ENCODE measurements around the gene CHIA.
"Not testable (repeated sequence)": the region's sequence is repeated elsewhere in the genome, so short reads cannot be mapped to it uniquely, and the experiment has no call there.

The CHIA gene

DNA sequence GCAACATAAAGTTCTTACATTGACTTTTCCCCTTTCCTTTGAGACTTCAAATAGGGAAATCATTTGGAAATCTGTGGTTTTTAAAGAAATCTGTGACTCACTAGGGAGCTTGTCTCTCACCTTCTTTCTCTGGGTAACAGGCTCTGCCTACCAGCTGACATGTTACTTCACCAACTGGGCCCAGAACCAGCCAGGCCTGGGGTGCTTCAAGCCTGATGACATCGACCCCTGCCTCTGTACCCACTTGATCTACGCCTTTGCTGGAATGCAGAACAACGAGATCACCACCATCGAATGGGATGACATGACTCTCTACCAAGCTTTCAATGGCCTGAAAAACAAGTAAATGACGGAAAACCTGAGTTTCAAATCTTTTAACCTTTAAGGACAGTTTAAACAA lies 9.2 kb upstream of the CHIA start:
- no peak for DNase-seq (ENCODE audit: low read depth, low spot score)
- no peak overlapping the region for H3K27ac ChIP-seq

DNA sequence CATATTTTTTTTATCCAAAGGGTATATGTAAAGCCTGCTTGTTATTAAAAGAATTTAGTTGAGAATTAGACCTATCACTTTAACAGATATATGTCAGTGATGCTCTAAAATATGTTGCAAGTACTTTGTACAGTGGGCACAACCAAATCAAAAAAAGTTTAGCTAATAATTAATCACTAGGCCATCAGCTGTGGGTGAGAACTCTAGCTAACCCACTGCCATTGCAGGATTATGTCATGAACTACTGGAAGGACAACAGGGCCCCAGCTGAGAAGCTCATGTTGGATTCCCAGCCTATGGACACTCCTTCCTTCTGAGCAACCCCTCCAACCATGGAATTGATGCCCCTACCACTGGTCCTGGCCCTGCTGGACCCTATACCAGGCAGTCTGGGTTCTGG lies 6.8 kb upstream of the CHIA start:
- no peak for DNase-seq (ENCODE audit: low read depth, low spot score)
- no peak overlapping the region for H3K27ac ChIP-seq

DNA sequence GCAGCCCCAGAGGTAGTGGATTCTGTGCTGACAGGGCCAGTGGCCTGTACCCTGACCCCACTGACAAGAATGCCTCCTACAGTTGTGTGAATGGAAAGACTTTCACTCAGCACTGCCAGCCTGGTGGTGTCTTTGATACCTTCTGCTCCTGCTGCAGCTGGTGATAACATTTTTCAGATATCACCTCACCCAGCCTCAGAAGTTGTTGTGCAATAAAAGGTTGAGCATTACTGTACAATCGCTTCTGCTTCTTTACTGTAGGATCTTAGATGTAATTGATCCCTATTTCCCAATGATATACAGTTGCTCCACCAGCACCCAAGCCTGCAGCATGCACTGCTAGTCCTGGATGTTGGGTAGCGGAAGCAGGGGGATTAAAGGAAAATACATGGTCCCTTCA lies 4.8 kb upstream of the CHIA start:
- DNase-seq (ENCODE audit: low read depth, low spot score), result no peak
- no peak overlapping the region for H3K27ac ChIP-seq

DNA sequence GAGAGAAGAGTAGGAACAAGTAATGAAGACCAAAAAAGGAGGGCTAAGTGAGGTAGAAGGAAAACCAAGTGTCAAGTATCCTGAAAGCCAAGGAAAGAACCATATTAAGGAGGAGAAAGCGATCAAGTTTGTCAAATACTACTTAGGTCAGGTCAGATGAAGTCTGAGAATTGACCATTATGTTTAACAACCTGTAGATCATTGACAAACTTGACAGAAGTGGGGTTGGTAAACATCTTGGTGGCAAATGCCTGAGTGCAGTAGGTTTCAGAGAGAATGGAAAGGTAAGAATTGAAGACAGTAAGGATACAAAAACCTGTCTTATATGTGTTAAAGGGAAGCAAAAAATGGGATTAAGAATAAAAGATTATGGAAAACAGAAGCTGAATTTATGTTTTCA lies 3.7 kb upstream of the CHIA start:
- H3K27ac ChIP-seq, result no peak overlapping the region
- DNase-seq (ENCODE audit: low read depth, low spot score), result no peak

DNA sequence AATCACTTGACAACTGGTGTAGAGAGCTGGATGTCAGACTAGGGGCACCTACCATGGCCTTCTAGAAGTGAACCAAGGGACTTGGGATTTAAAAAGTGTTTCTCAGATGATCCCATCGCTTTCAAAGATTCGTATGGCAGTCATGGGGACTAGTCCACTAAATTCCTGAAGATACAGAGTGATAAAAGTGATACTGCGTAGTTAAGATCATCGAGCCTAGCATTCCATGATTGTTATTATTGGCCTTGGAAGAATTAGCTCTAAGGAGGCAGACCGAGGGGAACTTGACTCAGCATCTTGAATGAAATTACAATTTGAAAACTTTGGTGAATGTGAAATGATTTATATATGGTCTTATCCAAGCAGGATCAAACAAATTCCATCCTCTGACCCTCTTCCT lies 1.3 kb upstream of the CHIA start:
- no peak overlapping the region for H3K27ac ChIP-seq
- DNase-seq (ENCODE audit: low read depth, low spot score), result no peak

DNA sequence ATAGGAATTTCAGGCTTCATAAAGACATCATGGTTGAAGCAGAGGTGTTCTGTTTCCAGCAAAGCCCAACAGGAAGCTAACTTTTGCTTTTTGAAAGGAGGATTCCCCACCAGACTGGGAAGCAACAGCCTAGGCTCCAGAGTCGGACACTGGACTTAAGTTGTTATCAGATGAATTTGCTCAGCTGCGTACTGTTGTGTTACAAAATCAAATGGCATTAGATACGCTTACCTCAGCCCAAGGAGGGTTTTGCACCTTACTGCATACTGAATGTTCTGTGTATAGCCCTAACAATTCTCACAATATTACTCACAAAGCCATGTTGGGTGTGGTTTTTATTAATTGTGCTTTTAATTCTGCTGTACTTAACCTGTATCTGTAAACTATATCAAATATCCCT lies 547 bp upstream of the CHIA start:
- DNase-seq (ENCODE audit: low read depth, low spot score), result no peak
- no peak overlapping the region for H3K27ac ChIP-seq

DNA sequence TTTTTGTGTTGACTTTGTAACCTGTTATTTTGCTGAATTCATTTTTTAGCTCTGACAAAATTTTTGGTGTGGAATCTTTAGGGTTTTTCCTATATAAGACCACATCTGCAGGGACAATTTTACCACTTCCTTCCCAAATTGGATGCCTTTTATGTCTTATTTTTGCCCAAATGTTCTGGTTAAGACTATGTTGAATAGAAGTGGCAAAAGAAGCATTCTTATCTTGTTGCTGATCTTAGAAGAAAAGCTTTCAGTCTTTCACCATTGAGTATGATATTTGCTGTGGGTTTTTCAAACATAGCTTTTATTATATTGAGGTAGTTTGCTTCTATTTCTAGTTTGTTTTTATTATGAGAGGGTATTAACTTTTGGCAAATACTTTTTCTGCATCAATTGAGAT lies 3.7 kb downstream of the CHIA start:
- DNase-seq (ENCODE audit: low read depth, low spot score), result no peak
- H3K27ac ChIP-seq, result no peak overlapping the region

DNA sequence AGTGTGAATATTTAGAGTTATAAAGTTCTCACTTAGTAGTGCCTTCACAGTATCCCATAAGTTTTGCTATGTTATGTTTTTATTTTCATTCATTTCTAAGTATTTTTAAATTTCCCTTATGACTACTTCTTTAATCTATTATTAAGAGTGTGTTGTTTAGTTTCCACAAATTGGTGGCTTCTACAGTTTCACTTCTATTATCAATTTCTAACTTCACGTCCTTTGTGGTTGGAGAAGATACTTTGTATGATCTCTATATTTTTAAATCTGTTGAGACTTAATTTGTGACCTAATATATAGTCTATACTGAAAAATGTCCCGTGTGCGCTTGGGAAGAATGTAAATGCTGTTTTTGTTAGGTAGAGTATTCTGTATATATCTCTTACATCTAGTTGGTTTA lies 11.7 kb downstream of the CHIA start:
- no peak overlapping the region for H3K27ac ChIP-seq
- no peak for DNase-seq (ENCODE audit: low read depth, low spot score)

DNA sequence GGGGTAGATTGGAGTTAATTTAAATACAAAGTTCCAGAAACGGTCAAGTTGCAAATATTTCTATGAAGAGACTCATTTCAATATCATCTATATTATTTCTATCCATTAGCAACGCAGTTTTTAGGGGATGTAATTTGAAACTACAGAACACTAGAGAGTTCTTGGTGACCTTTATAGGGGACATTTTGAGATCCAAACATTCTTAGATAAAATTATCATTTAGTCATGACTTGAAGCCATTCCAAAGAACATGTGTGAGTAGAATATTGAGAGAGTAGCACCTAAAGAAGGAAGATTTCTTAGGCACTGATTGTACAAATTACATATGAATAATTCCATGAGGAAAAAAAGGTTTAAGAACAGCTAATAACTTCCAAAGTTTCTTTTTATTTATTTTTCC lies 19.0 kb downstream of the CHIA start:
- no peak overlapping the region for H3K27ac ChIP-seq
- DNase-seq (ENCODE audit: low read depth, low spot score), result no peak

DNA sequence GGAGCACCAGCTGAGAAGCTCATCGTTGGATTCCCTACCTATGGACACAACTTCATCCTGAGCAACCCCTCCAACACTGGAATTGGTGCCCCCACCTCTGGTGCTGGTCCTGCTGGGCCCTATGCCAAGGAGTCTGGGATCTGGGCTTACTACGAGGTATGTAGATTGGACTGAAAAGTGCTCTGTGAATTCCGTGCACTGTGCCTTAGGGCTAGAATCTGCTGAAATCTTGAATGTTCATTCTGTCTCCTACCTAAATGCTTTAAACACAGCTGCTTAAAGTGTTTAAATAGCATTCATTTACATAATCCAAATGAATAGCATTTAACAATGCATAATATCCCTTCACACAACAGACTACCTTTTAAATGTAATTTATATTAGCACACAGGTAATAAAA lies 27.9 kb downstream of the CHIA start:
- H3K27ac ChIP-seq, result no peak overlapping the region
- no peak for DNase-seq (ENCODE audit: low read depth, low spot score)

DNA sequence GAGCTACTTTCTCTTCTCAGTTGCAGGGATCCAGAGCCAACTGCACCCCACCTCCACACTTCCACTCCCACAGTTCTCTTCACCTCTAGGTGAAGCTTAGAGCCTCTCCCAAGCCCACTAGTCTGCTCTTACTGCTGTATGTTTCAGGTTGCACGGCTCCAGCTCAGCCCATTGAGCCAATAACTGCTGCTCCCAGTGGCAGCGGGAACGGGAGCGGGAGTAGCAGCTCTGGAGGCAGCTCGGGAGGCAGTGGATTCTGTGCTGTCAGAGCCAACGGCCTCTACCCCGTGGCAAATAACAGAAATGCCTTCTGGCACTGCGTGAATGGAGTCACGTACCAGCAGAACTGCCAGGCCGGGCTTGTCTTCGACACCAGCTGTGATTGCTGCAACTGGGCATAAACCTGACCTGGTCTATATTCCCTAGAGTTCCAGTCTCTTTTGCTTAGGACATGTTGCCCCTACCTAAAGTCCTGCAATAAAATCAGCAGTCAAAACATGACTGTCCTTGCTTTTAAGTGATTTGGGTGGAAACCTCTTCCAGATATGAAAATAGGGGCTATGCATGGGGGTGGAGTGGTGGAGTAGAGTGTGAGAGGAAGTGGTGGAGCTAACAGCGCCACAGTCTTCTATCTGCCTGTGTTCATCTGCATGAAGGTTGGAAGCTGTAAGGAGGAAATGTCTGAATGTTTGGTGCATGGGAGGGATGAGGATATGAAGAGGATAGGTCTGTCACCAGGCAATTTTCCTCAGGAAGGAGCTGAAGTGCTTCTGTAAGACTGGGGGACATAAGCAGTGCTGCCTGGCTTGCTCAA lies 29.6 kb downstream of the CHIA start:
- no peak for DNase-seq (ENCODE audit: low read depth, low spot score)
- no peak overlapping the region for H3K27ac ChIP-seq

DNA sequence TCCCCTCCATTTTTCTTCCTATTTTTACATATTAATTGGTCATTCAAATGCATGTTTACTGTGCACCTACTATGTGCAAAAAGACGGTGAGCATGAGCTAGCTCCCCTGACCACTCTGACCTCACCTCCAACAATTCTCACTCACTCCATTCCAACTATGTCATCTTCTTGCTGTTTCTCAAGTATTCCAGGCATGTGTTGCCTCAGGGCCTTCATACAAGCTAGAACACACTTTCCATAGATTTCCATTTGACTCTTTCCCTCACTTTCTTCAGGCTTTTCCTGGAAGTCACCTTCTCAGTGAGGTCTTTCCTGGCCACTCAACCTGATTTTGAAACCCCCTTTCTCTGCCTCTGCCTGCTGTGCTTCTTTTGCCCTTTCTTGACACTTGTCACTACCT lies 32.6 kb downstream of the CHIA start:
- H3K27ac ChIP-seq, result no peak overlapping the region
- no peak for DNase-seq (ENCODE audit: low read depth, low spot score)

DNA sequence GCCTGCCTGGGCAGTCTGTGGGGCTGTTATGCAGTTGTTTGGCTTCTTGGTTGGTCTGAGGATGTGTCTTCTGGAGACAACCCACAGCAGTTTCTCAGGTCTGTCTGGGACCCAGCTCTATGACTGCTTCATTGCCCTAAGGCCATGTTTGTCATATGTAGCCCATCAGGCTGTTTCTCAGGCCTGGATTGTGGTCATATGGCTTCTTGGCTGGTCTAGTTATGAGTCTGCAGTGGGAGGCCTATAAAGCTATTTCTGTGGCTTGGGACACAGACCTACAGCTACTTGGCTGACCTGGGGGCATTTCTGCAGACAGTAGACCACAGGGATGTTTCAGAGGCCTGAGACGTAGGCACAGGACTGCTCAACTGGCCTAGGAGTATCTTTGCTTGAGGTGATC lies 41.5 kb downstream of the CHIA start:
- H3K27ac ChIP-seq, result no peak overlapping the region
- DNase-seq (ENCODE audit: low read depth, low spot score), result no peak

DNA sequence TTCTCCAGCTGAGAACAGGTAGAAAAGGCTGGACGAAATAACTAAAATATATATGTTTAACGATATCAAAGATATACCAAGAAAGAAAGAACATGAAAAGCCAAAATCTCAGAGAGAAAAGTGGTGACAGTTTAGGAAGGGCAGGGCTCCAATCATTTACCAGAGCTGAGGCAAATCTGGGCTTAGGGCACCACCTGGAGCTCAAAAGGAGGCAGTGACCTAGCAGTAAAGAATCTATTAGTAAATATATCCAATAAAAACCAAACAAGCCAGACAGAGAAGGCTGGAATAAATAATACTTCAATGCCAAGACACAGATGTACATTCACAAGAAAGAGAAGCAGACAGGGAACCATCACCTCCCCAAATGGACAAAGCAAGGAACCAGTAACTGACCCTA lies 43.5 kb downstream of the CHIA start:
- no peak for DNase-seq (ENCODE audit: low read depth, low spot score)
- H3K27ac ChIP-seq, result no peak overlapping the region

DNA sequence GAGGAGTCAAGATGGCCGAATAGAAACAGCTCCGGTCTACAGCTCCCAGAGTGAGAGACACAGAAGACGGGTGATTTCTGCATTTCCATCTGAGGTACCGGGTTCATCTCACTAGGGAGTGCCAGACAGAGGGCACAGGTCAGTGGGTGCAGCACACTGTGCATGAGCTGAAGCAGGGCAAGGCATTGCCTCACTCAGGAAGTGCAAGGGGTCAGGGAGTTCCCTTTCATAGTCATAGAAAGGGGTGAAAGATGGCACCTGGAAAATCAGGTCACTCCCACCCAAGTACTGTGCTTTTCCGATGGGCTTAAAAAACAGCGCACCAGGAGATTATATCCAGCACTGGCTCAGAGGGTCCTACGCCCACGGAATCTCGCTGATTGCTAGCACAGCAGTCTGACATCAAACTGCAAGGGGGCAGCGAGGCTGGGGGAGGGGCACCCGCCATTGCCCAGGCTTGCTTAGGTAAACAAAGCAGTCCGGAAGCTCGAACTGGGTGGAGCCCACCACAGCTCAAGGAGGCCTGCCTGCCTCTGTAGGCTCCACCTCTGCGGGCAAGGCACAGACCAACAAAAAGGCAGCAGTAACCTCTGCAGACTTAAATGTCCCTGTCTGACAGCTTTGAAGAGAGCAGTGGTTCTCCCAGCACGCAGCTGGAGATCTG lies 44.7 kb downstream of the CHIA start:
- not testable (repeated sequence) for H3K27ac ChIP-seq; DNase-seq (ENCODE audit: low read depth, low spot score)

DNA sequence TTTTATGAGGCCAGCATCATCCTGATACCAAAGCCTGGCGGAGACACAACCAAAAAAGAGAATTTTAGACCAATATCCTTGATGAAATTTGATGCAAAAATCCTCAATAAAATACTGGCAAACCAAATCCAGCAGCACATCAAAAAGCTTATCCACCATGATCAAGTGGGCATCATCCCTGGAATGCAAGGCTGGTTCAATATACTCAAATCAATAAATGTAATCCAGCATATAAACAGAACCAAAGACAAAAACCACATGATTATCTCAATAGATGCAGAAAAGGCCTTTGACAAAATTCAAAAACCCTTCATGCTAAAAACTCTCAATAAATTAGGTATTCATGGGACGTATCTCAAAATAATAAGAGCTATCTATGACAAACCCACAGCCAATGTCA lies 48.2 kb downstream of the CHIA start:
- DNase-seq (ENCODE audit: low read depth, low spot score); H3K27ac ChIP-seq: not testable (repeated sequence)

DNA sequence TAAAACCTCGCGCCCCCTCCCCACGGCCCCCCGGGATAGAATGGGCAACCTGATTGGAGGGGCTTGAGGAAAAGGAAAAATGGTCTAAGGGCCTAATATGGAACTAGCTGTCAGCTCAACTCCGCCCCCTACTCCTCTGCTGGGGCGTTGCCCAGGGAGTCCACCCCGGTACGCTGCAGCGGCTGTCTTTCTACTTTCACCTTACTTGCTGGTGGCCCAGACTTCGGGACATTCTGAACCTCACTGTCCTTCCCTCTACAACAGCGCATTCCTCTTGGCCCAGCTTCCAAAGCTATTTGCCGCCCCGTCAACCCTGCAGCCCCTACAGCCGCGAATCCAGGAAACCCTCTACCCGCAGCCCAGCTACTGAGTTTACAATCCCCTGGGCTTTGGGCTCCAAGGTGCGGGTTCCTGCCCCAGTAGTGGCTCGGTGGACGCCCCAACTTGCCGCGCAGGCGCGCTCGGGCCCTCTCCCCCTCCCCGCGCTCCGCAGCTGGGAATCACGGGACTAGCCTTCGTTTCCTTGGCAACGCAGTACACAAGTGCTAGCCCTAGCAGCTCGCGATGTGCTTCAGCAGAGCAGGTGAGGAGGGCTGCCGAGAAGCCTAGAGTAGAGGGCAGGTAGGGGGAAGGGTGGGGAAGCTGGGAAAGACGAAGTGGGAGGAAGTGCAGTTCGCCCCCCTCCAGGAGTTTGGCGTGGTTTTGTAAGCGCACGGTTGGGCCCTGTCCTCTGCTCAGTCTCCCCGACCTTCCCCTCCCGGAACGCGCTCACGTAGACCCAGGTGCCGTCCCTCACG lies 55.6 kb downstream of the CHIA start:
- no peak for DNase-seq (ENCODE audit: low read depth, low spot score)
- H3K27ac ChIP-seq, result no peak overlapping the region

DNA sequence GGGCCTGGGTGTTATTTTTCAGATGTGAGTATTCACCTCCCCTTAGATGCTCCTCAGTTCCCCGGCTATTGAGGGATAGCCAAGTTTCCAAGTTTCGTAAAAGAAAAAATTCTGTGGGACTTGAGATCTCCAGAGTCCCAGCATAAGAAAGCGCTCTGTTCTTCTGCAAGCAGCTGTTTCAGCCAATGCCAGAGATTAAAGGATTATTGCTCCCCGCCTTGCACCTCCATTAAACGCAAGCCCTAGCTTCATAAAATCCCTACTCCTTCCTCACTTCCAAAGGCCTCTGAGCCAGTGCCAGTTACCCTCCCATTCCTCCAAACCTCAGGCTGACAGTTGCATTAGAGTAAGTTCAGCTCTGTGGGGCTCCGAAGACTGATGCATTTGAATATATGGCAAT lies 56.4 kb downstream of the CHIA start:
- no peak overlapping the region for H3K27ac ChIP-seq
- no peak for DNase-seq (ENCODE audit: low read depth, low spot score)

DNA sequence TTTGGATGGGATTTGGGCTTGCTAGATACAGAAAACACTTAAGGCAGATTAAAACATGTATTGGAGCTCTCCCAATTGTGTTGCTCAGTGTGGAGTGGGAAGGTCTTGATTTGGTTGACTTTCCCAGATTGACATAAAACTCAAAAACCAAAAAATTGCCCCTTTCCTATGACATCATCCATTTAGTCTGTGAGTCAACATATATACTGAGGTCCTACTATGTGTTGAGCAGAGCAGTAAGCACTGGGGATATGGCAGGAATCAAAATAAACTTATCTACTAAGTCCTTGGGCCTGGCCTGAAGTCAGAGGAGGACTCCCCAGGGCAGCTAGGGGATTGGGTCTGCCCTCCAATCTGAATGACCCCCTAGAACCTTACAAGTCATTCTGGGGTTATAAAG lies 61.0 kb downstream of the CHIA start:
- H3K27ac ChIP-seq, result no peak overlapping the region
- DNase-seq (ENCODE audit: low read depth, low spot score), result no peak

DNA sequence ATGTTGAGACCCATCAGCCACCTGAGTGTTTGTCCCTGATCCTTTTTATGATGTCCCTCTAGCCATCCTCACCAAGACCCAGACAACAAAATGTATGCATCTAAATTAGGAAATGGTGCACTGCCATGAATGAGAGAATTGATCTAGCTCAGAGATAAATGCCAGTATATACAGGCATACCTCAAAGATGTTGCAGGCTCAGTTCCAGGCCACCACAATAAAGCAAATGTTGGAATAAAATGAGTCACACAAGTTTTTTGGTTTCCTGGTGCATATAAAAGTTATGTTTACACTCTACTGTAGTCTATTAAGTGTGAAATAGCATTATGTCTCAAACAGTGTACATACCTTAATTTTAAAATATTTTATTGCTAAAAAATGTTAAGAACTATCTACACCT lies 63.9 kb downstream of the CHIA start:
- no peak overlapping the region for H3K27ac ChIP-seq
- DNase-seq (ENCODE audit: low read depth, low spot score), result no peak

DNA sequence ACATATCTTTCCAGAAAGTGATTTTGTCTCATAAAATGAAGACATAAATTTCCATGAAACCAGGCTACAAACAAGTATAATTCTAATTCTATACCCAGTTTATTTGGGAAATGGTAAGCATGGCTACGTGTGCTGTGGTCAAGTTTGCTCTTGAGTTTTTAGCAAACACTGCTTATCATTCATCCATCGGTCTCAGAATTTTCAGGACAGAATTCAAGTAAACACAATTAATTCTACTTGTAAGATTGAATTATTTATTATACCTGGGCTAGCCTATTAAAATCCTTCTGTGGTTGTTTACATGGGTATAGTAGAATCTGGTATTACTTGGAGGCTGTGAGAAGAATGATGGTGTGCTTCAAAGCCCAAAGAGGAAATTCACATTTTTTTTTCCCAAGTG lies 68.3 kb downstream of the CHIA start:
- no peak overlapping the region for H3K27ac ChIP-seq
- no peak for DNase-seq (ENCODE audit: low read depth, low spot score)
